Pulmonary artery endothelial cell (primary cell): ENCODE results near the gene DPP6. TPM values are rescaled to one million over a fixed set of nuclear protein-coding genes. Genes with fewer than 3 reads are reported as not detected.

ENCODE experiments used
- DNase-seq: peaks from one replicate; pipeline ENCODE4 v3.0.0-alpha.2; 2011; ENCODE audit warnings: low read depth, low spot score
- total RNA-seq: library from RNA; depleted of rRNA; stranded (reverse); fragments of >200 nt; gene quantifications from 2 replicates; pipeline ENCODE4 v1.2.3, GENCODE V29; 2014

Gene DPP6
- total RNA-seq, 1 donor from 2014 or later, result not detected

DNA sequence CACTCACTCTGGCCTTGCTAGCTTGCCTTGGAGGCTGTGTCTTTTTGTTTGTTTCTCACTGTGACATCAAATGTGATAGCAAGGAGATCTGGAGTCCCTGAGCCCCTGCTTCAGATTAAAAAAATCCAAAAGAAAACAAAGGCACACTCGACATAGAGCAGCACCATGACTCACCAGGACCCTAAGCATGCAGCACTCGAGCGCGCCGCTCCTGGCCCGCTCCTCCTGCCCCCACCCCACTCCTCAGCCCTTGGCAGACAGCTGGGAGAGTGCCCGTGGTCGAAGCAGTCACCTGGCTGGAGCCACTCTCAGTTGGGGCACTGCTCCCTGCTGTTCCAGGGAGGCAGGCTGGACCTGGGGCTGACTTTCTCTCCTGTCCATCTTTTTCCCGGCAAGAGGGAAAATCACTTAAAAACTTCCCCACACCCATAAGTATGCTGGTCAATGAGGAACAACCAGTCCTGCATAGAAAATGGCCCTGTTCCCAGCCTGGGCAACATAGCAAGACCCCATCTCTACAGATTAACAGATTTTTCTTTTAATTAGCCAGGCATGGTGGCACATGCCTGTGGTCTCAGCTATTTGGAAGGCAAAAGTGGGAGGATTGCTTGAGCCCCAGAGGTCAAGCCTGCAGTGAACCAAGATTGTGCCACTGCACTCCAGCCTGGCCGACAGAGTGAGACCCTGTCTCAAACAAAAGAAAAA, 822.4 kb downstream of the DPP6 start:
- no peak for DNase-seq

GRCh38 chr7:154875297-154875696, 823.1 kb downstream of the DPP6 start:
- DNase-seq, result no peak

DNA sequence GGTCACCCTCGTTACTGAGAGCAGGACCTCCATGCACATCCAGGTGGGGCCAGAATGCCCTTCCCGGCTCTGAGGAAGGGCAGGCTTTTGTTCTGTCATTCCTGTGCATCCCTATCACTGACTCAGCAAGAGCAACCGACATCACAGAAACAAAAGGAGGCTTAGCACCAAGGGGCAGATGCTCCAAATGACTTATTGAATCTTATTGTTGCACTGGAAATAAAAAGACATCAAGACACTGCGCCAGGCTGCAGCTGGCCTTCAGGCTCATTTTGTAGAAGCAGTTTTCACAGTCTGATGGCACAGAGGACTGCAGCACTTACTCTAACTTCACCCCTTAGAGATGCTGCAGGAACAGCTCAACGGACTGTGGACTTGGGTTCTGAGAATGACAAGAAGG, 824.3 kb downstream of the DPP6 start:
- no peak for DNase-seq

- DNase-seq, result no peak
Measured at GRCh38 chr7:154877031-154877430, 824.8 kb downstream of the DPP6 start.

GRCh38 chr7:154879629-154880028, 827.4 kb downstream of the DPP6 start:
- no peak for DNase-seq

GRCh38 chr7:154880513-154880912, 828.3 kb downstream of the DPP6 start:
- no peak for DNase-seq

DNA sequence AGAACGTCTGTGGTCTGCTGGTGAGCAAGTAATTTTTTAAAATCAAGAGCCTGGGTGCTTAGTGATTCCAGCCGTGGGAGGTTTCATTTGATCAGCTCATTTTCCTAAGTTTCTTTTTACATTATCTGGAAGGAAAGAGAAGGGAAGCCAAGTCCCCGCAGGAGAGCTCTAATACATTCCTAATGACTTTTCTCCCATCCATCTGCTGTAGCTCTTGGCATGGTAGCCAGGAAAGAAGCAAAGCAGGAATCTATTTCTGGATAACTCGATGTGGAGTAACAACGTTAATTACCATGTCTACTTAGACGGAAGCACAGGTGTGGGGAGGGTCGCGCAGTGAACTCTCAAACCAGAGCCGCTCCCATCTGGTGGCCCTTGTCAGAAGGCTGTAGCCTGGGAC, 828.8 kb downstream of the DPP6 start:
- DNase-seq, result no peak

DNA sequence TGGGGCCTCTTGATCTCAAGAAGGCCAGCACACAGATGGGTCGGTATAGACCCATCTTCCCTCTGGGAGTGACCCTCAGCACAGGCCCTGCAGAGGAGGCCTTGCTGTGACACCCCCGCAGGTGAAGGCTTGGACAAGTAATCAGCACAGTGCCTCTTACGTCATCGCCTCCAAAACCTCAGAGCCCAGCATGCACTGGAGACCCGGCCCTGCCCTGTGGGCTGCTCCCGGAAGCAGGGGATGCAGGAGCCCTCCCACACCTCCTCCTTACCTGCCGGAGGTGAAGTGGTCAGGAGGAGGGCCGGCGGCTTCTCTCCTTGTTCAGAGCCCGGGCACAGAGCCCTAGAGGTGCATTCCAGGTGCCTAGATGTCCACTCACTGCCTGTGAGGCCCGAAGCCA, 829.3 kb downstream of the DPP6 start:
- no peak for DNase-seq

GRCh38 chr7:154882931-154883474, 830.8 kb downstream of the DPP6 start:
- no peak for DNase-seq

DNA sequence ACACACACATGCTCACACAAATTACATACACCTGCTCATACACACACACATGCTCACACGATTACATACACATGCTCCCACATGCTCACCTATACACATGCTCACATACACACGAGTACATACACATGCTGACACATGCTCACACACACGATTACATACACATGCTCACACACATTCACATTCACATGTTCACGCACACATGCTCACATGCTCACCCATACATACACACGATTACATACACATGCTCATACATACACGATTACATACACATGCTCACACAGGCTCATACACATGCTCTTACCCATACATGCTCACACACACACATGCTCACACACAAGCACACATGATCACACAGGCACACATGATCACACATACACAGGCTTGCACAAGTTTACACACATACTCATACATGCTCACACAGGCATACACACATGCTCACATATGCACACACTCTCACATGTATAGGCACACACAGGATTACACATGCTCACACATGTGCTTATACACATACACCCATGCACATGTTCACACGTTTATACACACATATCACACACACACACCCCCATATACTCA, 832.2 kb downstream of the DPP6 start:
- DNase-seq, result no peak

DNA sequence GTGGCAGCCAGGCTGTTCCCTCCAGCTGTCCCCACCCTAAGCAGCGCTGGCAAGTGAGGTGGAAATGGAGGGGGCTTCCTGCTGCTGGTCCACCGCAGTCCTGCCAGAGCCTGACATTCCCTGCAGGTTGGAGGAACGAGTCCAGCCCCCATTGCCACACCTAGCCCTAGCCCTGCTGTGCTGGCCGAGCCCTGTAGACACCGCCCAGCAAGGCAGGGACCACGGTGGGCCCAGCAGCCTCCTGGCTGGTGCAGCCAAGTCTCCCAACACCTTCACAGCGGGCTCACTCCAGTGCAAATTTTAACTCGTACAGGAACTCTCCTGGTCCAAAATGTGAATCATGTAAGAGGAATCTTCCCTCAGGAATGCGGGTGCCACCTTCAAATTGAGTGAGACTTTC, 834.4 kb downstream of the DPP6 start:
- DNase-seq, result no peak

DNA sequence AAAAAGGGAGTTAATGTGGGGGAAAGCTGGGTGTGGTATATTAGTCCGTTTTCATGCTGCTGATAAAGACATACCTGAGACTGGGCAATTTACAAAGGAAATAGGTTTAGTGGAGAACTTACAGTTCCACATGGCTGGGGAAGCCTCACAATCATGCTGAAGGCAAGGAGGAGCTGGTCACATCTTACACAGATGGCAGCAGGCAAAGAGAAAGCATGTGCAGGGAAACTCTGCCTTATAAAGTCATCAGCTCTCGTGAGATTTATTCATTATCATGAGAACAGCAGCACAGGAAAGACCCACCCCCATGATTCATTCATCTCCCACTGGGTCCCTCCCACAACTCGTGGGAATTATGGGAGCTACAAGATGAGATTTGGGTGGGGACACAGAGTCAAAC, 836.5 kb downstream of the DPP6 start:
- DNase-seq, result no peak

- DNase-seq, result no peak
Measured at GRCh38 chr7:154892459-154892858, 840.3 kb downstream of the DPP6 start.

GRCh38 chr7:154896076-154896475, 843.9 kb downstream of the DPP6 start:
- DNase-seq, result no peak

GRCh38 chr7:154898973-154899855, 847.0 kb downstream of the DPP6 start:
- no peak for DNase-seq

DNA sequence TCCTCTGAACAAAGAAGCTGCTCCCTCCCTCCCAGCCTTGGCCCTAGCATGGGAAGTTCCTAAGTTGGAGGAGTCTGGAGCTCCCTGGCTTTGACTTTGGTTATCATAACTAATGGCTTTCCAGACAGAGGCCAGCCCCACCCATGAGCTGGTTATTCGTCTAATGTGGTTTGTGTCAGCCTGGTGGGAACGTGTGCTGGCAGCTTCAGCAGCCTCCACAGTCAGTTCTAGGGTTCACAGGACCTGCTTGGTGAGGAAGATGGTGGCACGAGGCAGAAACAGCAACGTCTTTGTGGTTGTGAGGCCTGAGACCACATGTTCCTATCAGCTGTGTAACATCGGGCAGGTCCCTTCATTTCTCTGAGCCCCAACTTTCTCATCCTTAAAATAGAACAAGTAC, 847.7 kb downstream of the DPP6 start:
- DNase-seq, result no peak

DNA sequence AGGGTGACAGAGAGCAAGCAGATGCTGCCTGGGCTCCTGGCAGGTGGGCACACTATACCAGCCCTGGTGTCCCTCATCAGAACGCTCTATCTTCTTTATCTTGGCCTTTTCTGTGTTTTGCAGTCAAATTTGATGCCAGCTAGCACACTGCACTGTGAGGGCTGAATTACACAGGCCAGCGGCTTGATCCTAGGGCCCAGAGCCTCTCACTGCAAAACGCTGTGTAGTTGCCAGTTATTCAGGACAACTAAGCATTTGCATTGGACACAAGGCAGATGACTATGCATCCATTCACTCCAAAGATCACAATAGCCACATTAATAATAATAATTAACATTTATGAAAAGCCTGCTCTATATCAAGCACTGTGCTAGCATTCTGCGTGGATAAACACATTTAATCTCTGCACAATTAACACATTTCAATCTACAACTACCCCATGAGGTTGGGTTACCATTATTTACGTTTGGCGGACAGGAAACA, 850.4 kb downstream of the DPP6 start:
- no peak for DNase-seq

DNA sequence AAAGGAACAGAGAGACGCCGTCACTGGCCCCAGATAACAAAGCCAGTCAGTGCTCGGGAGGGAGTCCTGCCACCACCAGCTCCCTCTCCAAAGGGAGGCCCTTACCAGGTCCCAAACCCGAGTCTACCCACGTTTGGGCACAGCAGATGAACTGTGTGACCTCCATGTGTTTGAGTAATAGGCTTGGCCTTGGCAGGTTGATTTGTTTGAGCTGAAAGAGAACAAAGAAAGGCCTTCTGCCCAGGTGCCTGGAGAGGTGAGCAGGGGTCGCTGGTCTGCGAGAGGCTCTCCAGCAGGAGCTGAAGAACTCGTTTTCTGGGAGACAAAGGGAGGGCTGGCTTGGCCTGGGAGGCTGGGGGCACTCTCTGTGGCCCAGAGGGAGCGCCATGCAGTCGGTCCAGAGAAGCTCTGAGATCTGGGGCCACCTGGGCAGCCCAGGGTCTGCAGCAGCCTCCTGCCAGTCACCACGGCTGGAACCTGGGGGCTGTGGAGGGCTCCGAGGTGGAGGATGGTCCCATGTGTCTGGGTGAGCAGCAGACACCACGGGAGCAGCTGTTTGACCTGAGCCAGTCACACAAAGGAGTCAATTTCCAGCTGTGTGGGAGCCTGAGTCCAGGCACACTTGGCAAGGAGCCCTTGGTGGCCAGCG, 851.0 kb downstream of the DPP6 start:
- no peak for DNase-seq

DNA sequence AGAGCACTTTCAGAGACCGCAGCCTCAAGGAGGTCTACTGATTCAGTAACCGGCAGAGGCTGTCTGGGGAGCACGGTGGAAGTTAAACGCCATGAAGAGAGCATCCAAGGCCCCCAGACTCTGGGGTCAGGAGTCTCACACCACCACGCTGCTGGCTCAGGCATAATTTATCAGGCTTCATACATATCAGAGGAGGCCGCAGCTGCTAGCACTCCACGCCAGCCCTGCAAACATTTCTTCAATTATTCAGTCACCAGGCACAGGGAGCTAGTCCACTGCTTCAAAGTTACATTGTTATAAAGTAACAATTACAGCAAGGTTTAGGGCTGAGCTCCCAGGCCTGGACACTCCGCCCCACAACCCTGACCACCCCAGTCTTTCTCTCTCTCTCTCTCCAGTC, 852.9 kb downstream of the DPP6 start:
- no peak for DNase-seq

DNA sequence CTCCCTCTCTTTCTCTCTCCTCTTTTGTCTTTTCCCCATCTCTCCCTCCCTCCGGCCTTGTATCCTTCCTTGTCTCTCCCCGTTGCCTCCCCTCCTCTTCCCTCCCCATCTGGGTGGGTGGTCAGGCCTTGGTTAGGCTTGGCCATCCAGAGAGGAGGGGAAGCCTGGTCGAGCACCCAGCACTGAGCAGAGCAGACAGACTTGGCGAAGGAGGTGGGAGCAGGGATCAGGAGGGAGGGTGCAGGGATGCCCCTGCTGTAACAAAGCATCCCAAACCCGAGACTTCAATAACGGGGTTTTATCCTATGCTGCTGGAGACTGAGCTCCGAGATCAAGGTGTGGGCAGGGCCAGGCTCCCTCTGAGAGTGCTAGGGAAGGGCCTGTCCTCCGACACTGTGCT, 853.4 kb downstream of the DPP6 start:
- DNase-seq, result no peak

DNA sequence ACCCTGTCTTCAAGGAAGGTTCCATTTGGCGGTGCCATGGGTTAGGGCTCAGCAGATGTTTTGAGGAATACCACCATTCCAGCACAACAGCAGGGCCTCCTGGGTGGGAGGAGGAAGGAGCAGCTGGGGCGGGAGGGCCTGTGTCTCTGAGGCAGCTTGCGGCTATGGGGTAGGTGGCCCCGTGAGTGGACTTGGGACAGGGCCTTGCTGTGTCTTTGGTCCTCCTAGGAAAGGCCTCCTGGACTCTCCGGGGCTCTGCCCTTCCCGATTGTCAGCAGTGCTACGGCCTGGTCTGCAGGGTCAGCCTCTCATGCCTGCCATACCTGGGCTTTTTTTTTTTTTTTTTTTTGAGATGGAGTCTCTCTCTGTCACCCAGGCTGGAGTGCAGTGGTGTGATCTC, 854.0 kb downstream of the DPP6 start:
- DNase-seq, result no peak
